Muscle layer of duodenum (tissue), 2 donors: ENCODE results near the gene CARTPT.
A peak's percentile ranks its signal among the peaks of the same experiment; 100 is the strongest.

Experiments
- H3K27ac ChIP-seq: one replicate; pipeline ENCODE4 v1.7.0; 2013; ENCODE audit warnings: mild to moderate bottlenecking, low read length
- H3K27me3 ChIP-seq: one replicate; pipeline ENCODE4 v1.7.0; 2013; ENCODE audit warnings: low read depth, mild to moderate bottlenecking, control low read depth, low read length
- H3K36me3 ChIP-seq, 2 donors: one replicate each; pipeline ENCODE4 v1.7.0; 2013; ENCODE audit warnings: low read length in 2 of 2, control low read depth in 1 of 2, mild to moderate bottlenecking in 1 of 2; ENCODE audit not compliant: insufficient read depth in 2 of 2, control insufficient read depth in 1 of 2
- H3K4me1 ChIP-seq, 2 donors: one replicate each; pipeline ENCODE4 v1.7.0; 2013; ENCODE audit warnings: low read length in 2 of 2, mild to moderate bottlenecking in 2 of 2, control low read depth in 1 of 2, moderate library complexity in 1 of 2; ENCODE audit not compliant: insufficient read depth in 2 of 2, control insufficient read depth in 1 of 2
- H3K4me3 ChIP-seq, 2 donors: one replicate each; pipeline ENCODE4 v1.7.0; 2013; ENCODE audit warnings: low read length in 2 of 2, low read depth in 1 of 2, mild to moderate bottlenecking in 1 of 2
- H3K9me3 ChIP-seq, 2 donors: one replicate each; pipeline ENCODE4 v1.7.0; 2013; ENCODE audit warnings: low read length in 2 of 2, control low read depth in 1 of 2, mild to moderate bottlenecking in 1 of 2; ENCODE audit not compliant: control insufficient read depth in 1 of 2
- donor health status: healthy.

Gene CARTPT

DNA sequence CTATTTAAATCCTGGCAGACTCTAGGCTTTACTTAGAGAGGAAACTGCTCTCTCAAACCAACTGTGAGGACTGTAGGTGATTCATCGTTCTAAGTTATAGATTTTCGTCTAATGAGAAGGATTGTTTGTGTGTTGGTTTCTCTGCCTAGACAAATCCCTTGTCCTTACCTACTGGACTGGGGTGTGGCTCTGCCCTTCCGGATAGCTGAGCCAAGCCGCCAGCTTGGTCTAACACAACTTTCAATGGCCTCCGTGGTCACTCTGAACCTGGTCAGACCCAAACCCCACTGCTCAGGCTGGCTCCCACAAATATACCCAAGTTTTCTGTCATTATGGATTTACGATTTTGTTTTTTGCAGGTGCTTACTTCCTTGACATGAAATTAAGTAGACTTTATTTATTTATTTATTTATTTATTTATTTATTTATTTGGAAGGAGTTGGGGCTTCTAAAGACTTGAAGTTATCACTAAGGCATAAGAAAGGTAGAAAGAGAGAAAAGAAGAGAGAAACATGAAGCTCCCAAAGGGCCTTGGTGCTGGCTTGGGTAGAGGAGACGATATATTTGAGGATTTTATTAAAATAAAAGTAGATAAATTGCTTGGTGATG is 19.0 kb downstream of the CARTPT start:
- no peak overlapping the region for H3K4me3 ChIP-seq
- H3K27me3 ChIP-seq = no peaks in the 10 kb centered on the region
- H3K4me1 ChIP-seq = no peaks in the 10 kb centered on the region
- no peaks in the 10 kb centered on the region for H3K9me3 ChIP-seq
- no peak overlapping the region for H3K27ac ChIP-seq
- no peaks in the 10 kb centered on the region for H3K36me3 ChIP-seq

- H3K27me3 ChIP-seq = no peaks in the 10 kb centered on the region
Observed at GRCh38 chr5:71738662-71739361, 19.7 kb downstream of the CARTPT start.

GRCh38 chr5:71740015-71740753 is 21.1 kb downstream of the CARTPT start:
- Histone ChIP-seq H3K36me3 (no peaks in the 10 kb centered on the region), H3K27ac (no peak overlapping the region), H3K4me3 (no peak overlapping the region), H3K27me3 (no peaks in the 10 kb centered on the region), H3K4me1 (peaks cover 0 to 6% of the 10 kb centered on the region in 2 donors), H3K9me3 (no peaks in the 10 kb centered on the region)

More at GRCh38 chr5:71738662-71739361, 19.7 kb downstream of the CARTPT start:
- H3K4me1 ChIP-seq = peaks cover 0 to 1% of the 10 kb centered on the region in 2 donors
- no peak overlapping the region for H3K4me3 ChIP-seq
- no peak overlapping the region for H3K27ac ChIP-seq
- H3K9me3 ChIP-seq = no peaks in the 10 kb centered on the region
- H3K36me3 ChIP-seq = no peaks in the 10 kb centered on the region

DNA sequence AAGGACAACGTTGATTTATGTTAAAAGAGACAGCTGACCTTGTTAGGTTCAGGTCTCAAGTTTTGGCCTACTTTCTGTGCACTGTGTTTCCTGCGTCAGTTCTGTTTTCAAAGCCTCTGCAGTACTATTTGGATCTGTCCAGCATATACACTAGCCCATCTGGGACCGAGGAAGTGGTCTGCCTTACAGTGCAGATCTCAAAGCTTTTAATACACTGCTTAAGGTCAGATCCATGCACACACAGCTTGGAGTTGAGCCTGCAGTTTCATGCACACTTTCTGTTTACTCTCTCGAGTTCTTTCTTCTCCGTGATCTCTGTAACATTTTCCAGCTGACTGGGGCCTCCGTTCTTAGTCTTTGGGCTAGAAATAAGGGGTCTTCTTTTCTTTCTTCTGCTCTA is 24.1 kb downstream of the CARTPT start:
- H3K4me3 ChIP-seq = no peak overlapping the region

DNA sequence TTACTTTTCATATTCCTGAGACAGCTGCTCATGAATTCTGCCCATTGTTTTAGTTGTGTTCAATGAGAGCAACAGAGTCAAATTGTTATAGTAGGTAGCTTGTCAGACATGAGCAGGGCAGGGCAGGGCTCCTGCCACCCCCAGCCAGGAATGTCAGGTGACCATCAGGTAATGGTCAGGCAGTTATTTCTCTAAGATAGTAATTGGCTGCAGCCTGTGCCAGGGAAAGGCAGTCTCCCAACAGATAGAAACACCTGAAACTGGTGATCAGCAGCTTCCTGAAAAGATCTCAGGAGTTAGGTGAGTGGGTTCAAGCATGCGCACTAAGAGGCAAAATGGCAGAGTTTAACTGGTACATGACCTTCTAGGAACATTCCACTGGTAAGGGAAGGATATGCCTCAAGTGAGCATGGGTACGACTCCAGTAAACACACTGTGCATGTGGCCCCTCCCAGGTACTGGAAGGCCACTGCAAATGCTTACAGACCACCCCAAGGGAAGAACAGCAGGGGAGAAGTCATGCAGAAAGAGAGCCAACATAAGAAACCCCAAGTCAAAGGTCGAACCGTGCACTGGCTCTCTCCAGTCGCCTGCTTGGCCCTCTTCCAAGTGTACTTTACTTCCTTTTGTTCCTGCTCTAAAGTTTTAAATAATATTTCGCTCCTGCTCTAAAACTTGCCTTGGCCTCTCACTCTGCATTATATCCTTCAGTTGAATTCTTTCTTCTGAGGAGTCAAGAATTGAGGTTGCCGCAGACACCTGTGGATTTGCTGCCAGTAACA is 25.1 kb downstream of the CARTPT start:
- no peaks in the 10 kb centered on the region for H3K9me3 ChIP-seq
- no peaks in the 10 kb centered on the region for H3K27me3 ChIP-seq
- no peak overlapping the region for H3K4me3 ChIP-seq
- peaks cover 0 to 6% of the 10 kb centered on the region in 2 donors for H3K4me1 ChIP-seq
- no peaks in the 10 kb centered on the region for H3K36me3 ChIP-seq
- no peak overlapping the region for H3K27ac ChIP-seq

More for the DNA sequence above, 24.1 kb downstream of the CARTPT start:
- Histone ChIP-seq H3K9me3 (no peaks in the 10 kb centered on the region), H3K36me3 (no peaks in the 10 kb centered on the region), H3K4me1 (peaks cover 0 to 6% of the 10 kb centered on the region in 2 donors), H3K27ac (no peak overlapping the region), H3K27me3 (no peaks in the 10 kb centered on the region)

DNA sequence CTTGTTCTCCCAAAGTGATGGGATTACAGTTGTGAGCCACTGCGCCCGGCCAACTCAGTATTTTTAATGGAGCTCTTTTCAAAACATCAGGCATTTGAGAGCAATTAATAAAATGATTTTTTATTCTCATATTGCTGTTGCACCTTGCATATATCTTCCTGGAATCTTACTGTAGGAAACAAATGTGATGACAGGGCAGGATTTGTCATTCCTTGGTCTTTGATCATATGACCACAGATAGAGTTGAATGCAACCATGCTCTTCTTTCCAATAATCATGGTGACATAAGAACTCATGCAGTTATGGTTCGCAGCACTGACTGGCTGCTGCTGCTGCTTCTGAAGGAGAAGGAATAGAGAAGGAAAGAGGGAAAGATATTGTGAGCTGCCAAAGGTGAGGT is 28.1 kb downstream of the CARTPT start:
- Histone ChIP-seq H3K27ac (no peak overlapping the region), H3K9me3 (no peaks in the 10 kb centered on the region), H3K4me3 (no peak overlapping the region), H3K4me1 (peaks cover 0 to 6% of the 10 kb centered on the region in 2 donors), H3K36me3 (no peaks in the 10 kb centered on the region), H3K27me3 (no peaks in the 10 kb centered on the region)

DNA sequence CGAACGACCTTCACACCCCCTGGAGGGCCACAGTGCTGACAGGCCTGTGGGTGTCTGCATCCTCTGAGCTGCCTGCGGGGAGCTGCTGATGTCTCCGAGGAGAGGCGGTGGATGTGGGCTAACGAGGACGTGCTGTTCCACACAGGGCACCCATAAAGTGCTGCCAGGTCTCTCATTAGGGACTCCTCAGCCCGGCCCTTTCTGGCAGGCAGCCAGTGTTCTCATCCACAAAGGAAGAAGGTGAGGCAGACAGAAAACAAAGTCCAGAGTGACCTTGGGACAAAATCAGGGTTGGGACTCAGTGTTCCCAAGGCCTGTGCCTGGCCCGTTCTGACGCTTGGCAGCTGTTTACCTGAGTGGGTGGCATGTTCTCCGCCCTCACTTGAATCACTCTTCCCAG is 29.3 kb downstream of the CARTPT start:
- Histone ChIP-seq H3K4me3 (no peak overlapping the region), H3K9me3 (no peaks in the 10 kb centered on the region), H3K4me1 (peaks cover 0 to 6% of the 10 kb centered on the region in 2 donors), H3K27ac (no peak overlapping the region), H3K27me3 (no peaks in the 10 kb centered on the region), H3K36me3 (no peaks in the 10 kb centered on the region)

GRCh38 chr5:71751422-71751821 is 32.3 kb downstream of the CARTPT start:
- H3K9me3 ChIP-seq = no peaks in the 10 kb centered on the region
- H3K4me3 ChIP-seq = no peak overlapping the region
- H3K36me3 ChIP-seq = no peaks in the 10 kb centered on the region
- no peak overlapping the region for H3K27ac ChIP-seq
- no peaks in the 10 kb centered on the region for H3K4me1 ChIP-seq
- no peaks in the 10 kb centered on the region for H3K27me3 ChIP-seq

DNA sequence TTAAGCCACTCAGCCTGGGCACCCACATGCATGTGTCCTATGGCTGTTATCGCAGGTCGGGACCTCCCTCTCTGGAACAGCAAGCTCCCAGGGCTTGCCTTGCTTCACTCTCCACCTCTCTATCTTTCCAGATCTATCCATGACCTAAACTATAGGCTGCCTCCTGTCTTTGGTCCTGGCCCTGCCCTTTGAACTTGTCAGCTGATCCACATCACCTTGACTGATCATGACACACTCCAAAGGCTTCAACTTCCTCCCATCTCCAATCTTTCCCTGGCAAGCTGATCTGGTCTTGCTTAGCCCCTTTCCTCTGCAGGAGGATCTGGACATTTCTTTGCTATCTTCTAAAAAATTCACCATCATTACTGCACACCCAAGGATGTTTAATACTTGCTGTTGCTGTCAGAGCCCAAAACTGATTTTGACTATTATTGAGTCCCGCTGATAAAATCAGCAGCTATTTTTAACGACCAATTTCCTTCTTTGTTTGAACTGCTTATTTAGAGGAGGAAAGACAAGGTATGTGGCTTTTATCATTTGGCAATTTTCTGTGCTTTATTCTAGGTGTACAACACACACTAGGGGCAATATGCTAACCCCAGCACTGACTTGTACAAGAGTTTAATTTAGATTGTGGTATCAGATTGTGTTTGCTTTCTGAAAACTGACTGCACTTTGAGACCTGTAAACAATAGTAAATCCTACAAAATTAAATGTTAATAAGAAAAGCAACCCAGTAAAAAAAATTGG is 33.5 kb downstream of the CARTPT start:
- Histone ChIP-seq H3K4me3 (no peak overlapping the region), H3K4me1 (no peaks in the 10 kb centered on the region), H3K27ac (no peak overlapping the region), H3K9me3 (no peaks in the 10 kb centered on the region), H3K27me3 (no peaks in the 10 kb centered on the region), H3K36me3 (no peaks in the 10 kb centered on the region)

GRCh38 chr5:71757590-71758543 is 38.8 kb downstream of the CARTPT start:
- Histone ChIP-seq H3K36me3 (no peaks in the 10 kb centered on the region), H3K27ac (no peak overlapping the region), H3K4me1 (no peaks in the 10 kb centered on the region), H3K4me3 (peak overlapping the region; percentile 37 to 41), H3K9me3 (no peaks in the 10 kb centered on the region), H3K27me3 (no peaks in the 10 kb centered on the region)
